Ovary (tissue), 3 donors: ENCODE measurements around the gene CAMSAP3.

Source experiments
- CTCF ChIP-seq, 3 donors: fragments of 450-650 bp in 2 of 3; fragments of 200-600 bp in 1 of 3; IDR thresholded peaks; one replicate each; pipeline versions ENCODE4 v1.5.1 to v1.8.0; 2016 to 2022; ENCODE audit warnings: antibody characterized with exemption in 3 of 3, mild to moderate bottlenecking in 1 of 3
- EP300 ChIP-seq: sonication (generic); formaldehyde crosslinking; IDR thresholded peaks from one replicate; pipeline ENCODE4 v1.6.1; 2017; ENCODE audit warnings: antibody characterized with exemption
- POLR2A ChIP-seq: fragments of 450-650 bp; IDR thresholded peaks from one replicate; pipeline ENCODE4 v1.6.1; 2017; ENCODE audit warnings: antibody characterized with exemption, mild to moderate bottlenecking, moderate library complexity
- donor health status: DM: no; HTN: no; CAD: no.

- TF ChIP-seq CTCF (IDR thresholded peaks at IDR 0.05) (no peak), POLR2A (no peak), EP300 (no peak)
These were observed 2.5 kb downstream of the CAMSAP3 start for GRCh38 chr19:7598180-7598579.
